Activated T-cell treated with anti-CD3 and anti-CD28 coated beads, Interleukin-2, amount 50 U/mL, for 24 hours (primary cell): ENCODE data around the gene PCBD2.
"Not testable (repeated sequence)": the region's sequence is repeated elsewhere in the genome, so short reads cannot be mapped to it uniquely, and the experiment has no call there.

Source experiments
- DNase-seq: peaks from one replicate; pipeline ENCODE4 v3.0.0-alpha.2; 2020
- H3K27ac Mint-ChIP-seq: 2 replicates; pipeline ENCODE4 v1.8.0; 2020; ENCODE audit warnings: mild to moderate bottlenecking, mixed read lengths
- H3K27me3 Mint-ChIP-seq: 2 replicates; pipeline ENCODE4 v1.8.0; 2020; ENCODE audit warnings: mixed read lengths
- H3K36me3 Mint-ChIP-seq: 2 replicates; pipeline ENCODE4 v1.8.0; 2020; ENCODE audit warnings: low read depth, mixed read lengths
- H3K4me1 Mint-ChIP-seq: 2 replicates; pipeline ENCODE4 v1.8.0; 2020; ENCODE audit warnings: low read depth, mixed read lengths
- H3K4me3 Mint-ChIP-seq: 2 replicates; pipeline ENCODE4 v1.8.0; 2020; ENCODE audit warnings: mild to moderate bottlenecking, moderate library complexity, mixed read lengths
- H3K9me3 Mint-ChIP-seq: 2 replicates; pipeline ENCODE4 v1.8.0; 2020; ENCODE audit warnings: mixed read lengths

Gene PCBD2

GRCh38 chr5:134891473-134891872 lies 13.5 kb upstream of the PCBD2 start:
- no peaks in the 10 kb centered on the region for H3K27me3 Mint-ChIP-seq
- H3K36me3 Mint-ChIP-seq: peaks cover 75% of the 10 kb centered on the region
- H3K27ac Mint-ChIP-seq: no peak overlapping the region
- H3K9me3 Mint-ChIP-seq: no peaks in the 10 kb centered on the region
- no peak overlapping the region for H3K4me3 Mint-ChIP-seq
- no peak for DNase-seq
- H3K4me1 Mint-ChIP-seq: peaks cover 22% of the 10 kb centered on the region

GRCh38 chr5:134892282-134892681 lies 12.6 kb upstream of the PCBD2 start:
- Mint-ChIP-seq H3K4me1 (peaks cover 22% of the 10 kb centered on the region), H3K4me3 (no peak overlapping the region), H3K9me3 (no peaks in the 10 kb centered on the region), H3K27me3 (no peaks in the 10 kb centered on the region), H3K36me3 (peaks cover 74% of the 10 kb centered on the region), H3K27ac (peak overlapping the region; percentile 63)
- no peak for DNase-seq

- Mint-ChIP-seq H3K4me1 (peaks cover 17% of the 10 kb centered on the region), H3K9me3 (no peaks in the 10 kb centered on the region), H3K27me3 (no peaks in the 10 kb centered on the region), H3K4me3 (no peak overlapping the region), H3K27ac (no peak overlapping the region), H3K36me3 (peaks cover 71% of the 10 kb centered on the region)
- DNase-seq: no peak
These were observed 12.0 kb upstream of the PCBD2 start for GRCh38 chr5:134892926-134893325.

GRCh38 chr5:134893748-134894505 lies 11.0 kb upstream of the PCBD2 start:
- no peak for DNase-seq
- Mint-ChIP-seq H3K4me3 (no peak overlapping the region), H3K9me3 (no peaks in the 10 kb centered on the region), H3K27ac (peak overlapping the region; percentile 47), H3K27me3 (no peaks in the 10 kb centered on the region), H3K4me1 (peaks cover 17% of the 10 kb centered on the region), H3K36me3 (peaks cover 72% of the 10 kb centered on the region)

DNA sequence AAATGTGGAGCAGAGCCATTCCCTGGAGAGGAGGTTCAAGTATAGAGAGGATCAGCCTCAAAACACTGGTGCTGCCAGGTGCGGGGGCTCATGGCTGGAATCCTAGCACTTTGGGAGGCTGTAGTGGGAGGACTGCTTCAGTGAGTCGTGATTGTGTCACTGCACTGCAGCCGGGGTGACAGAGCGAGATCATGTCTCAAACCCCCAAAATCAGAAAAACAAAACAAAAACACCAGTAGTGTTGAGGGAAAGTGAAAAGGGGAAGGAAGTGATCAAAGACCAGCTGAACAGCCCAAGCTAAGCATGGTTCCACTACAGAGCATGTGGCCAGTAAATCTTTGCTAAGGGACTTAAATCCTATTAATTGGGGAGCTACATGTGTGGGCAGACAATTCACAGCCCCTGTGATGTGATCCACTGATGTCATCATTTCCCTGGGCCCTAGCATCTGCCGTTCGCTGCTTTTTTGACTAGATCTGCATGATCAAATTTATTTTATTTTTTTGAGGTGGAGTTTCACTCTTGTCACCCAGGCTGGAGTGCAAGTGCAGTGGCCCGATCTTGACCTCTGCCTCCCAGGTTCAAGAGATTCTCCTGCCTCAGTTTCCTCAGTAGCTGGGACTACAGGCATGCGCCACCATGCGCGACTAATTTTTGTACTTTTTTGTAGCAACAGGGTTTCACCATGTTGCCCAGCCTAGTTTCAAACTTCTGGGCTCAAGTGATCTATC lies 2.7 kb upstream of the PCBD2 start:
- DNase-seq: no peak
- Mint-ChIP-seq H3K4me1 (peaks cover 25% of the 10 kb centered on the region), H3K9me3 (no peaks in the 10 kb centered on the region), H3K36me3 (peaks cover 36% of the 10 kb centered on the region), H3K27me3 (no peaks in the 10 kb centered on the region), H3K4me3 (no peak overlapping the region), H3K27ac (peak overlapping the region; percentile 89)

DNA sequence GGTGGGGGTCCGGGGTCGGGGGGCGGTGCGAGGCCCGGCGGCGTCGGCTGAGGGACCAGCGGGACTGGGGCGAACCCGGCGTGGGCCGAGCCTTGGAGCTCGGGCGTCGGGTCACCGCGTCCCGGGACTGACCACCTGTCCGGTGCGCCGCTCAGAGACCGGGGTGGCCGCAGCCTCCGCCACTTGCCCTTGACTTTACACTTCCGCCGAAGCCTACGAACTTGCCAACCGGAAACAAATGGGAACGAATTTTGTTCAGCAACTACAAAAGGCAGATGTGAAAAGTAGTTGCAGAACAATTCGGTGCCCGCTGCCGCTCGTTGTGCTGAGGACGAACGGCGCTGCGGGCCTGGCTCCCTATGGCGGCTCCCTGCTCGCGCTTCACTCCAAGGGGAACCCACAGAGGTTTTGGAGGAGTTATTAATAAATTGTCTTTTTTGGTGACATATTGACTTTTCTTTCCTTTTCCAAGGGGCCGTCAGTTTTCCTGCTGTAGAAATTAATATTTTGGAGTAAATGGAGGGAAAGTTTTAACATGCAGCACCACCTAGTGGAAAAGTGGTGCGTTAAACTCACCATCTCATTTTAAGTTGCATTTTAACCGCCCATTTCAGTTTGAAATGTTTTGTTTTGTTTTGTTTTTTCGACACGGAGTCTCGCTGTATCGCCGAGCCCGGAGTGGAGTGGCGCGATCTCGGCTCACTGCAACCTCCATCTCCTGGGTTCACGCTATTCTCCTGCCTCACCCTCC lies 490 bp downstream of the PCBD2 start:
- Mint-ChIP-seq H3K27me3 (no peaks in the 10 kb centered on the region), H3K36me3 (peaks cover 21% of the 10 kb centered on the region), H3K4me3 (peak overlapping the region; percentile 91), H3K9me3 (no peaks in the 10 kb centered on the region), H3K4me1 (peaks cover 28% of the 10 kb centered on the region), H3K27ac (peak overlapping the region; percentile 98)
- DNase-seq: peak; percentile 53

DNA sequence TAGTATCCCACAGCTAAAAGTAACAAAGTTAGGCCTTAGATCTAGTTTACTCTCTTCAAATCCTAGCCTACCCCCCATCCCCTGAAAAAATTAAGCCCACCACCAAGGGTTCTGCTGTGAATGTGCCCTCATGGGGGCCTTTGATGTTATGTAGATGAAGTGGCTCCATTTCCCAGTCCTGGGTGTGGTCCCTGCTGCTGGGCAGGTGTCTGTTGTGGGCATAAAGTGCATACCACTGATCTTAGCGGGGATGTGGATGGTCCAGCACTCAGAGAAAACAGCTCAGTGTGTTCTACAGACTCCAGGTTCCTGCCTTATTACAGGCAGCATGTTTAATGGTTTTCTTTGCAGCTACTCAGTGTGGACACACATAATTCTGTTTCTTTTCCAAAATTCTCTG lies 1.9 kb downstream of the PCBD2 start:
- Mint-ChIP-seq H3K27me3 (no peaks in the 10 kb centered on the region), H3K4me1 (peaks cover 25% of the 10 kb centered on the region), H3K36me3 (peaks cover 22% of the 10 kb centered on the region), H3K9me3 (no peaks in the 10 kb centered on the region), H3K27ac (peak overlapping the region; percentile 83), H3K4me3 (peak overlapping the region; percentile 56)
- DNase-seq: no peak

- not testable (repeated sequence) for H3K27ac Mint-ChIP-seq, DNase-seq, H3K4me3 Mint-ChIP-seq, H3K9me3 Mint-ChIP-seq, H3K27me3 Mint-ChIP-seq
- H3K4me1 Mint-ChIP-seq: peaks cover 11% of the 10 kb centered on the region
- H3K36me3 Mint-ChIP-seq: peaks cover 20% of the 10 kb centered on the region
These were observed 5.8 kb downstream of the PCBD2 start for GRCh38 chr5:134910752-134911151.

- Mint-ChIP-seq H3K9me3 (no peaks in the 10 kb centered on the region), H3K27me3 (no peaks in the 10 kb centered on the region), H3K4me1 (peaks cover 7% of the 10 kb centered on the region), H3K27ac (no peak overlapping the region), H3K4me3 (no peak overlapping the region), H3K36me3 (peaks cover 25% of the 10 kb centered on the region)
- DNase-seq: no peak
These were observed 6.6 kb downstream of the PCBD2 start for GRCh38 chr5:134911285-134912206.

DNA sequence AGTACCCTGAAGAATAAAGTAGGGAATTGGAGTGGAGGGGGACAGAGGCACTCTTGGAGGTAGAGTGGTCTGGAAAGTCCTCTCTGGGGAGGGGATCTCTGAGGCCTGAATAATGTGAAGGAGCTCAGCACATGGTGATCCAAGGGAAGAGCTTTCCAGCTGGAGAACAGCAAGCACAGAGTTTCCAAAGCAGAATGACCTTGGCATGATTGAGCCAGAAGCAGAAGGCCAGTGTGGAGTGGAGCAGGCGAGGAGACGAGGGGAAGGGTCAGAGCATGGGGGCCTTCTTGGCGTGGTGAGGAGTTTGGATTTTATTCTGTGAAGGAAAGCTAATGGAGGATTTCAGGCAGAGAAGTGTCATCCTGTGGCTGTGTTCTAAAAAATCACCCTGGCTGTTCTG lies 8.3 kb downstream of the PCBD2 start:
- Mint-ChIP-seq H3K27ac (no peak overlapping the region), H3K4me1 (peaks cover 9% of the 10 kb centered on the region), H3K27me3 (no peaks in the 10 kb centered on the region), H3K36me3 (peaks cover 35% of the 10 kb centered on the region), H3K4me3 (no peak overlapping the region), H3K9me3 (no peaks in the 10 kb centered on the region)
- DNase-seq: no peak

- no peaks in the 10 kb centered on the region for H3K27me3 Mint-ChIP-seq
- peaks cover 13% of the 10 kb centered on the region for H3K4me1 Mint-ChIP-seq
- DNase-seq: no peak
- no peaks in the 10 kb centered on the region for H3K9me3 Mint-ChIP-seq
- no peak overlapping the region for H3K27ac Mint-ChIP-seq
- peaks cover 37% of the 10 kb centered on the region for H3K36me3 Mint-ChIP-seq
- H3K4me3 Mint-ChIP-seq: no peak overlapping the region
These were observed 8.9 kb downstream of the PCBD2 start for GRCh38 chr5:134913795-134914194.

DNA sequence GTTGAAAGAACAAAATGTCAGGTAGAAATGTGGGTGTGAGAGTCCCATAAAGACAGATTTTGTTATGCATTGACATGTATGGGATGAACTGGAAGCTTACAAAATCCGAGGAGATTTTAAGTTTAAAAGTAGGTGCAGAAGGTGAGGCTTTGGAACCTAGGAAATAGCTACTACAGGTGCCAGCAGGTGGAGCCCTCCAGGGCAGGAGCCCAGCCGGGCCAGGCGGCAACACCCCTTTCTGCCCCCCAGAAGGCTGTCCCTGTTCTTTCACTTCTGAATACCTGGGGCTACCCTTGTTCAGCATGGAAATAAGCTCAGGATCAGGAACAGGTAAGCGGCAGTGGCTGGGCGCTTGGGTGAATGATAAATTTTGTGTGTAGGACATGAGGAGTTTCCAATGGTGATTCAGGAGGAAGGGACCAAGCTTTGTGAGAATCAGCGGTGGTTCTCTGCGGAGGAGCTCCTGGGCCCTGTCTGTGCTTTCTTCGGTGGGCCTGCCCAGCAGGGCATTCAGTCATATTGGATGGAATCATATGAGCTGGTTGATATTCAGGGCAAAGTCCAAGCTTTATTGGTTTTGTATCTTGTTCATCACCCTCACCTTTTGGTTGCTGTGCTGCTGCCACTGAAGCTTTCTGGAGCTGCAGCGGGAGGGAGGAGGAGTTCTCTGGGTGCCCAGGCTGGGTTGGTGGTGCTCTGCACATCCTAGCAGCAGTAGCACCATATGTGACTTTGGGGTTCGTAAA lies 12.3 kb downstream of the PCBD2 start:
- Mint-ChIP-seq H3K27ac (no peak overlapping the region), H3K27me3 (no peaks in the 10 kb centered on the region), H3K9me3 (no peaks in the 10 kb centered on the region), H3K4me3 (no peak overlapping the region), H3K4me1 (peaks cover 32% of the 10 kb centered on the region), H3K36me3 (peaks cover 48% of the 10 kb centered on the region)
- DNase-seq: no peak

- H3K36me3 Mint-ChIP-seq: peaks cover 50% of the 10 kb centered on the region
- no peak overlapping the region for H3K4me3 Mint-ChIP-seq
- no peaks in the 10 kb centered on the region for H3K9me3 Mint-ChIP-seq
- H3K4me1 Mint-ChIP-seq: peaks cover 32% of the 10 kb centered on the region
- DNase-seq: no peak
- H3K27me3 Mint-ChIP-seq: no peaks in the 10 kb centered on the region
- peak overlapping the region; percentile 48 for H3K27ac Mint-ChIP-seq
These were observed 13.9 kb downstream of the PCBD2 start for GRCh38 chr5:134918861-134919260.
